HepG2 (cell line): ENCODE results near the gene NUP93. TPM values are rescaled to one million over a fixed set of nuclear protein-coding genes. Genes with fewer than 3 reads are reported as not detected.

Source experiments
- ATAC-seq: fragments of 200-7000 bp; cut with Tn5 transposase; 3 replicates; pipeline ENCODE4 v1.9.1; 2020; ENCODE audit warnings: mild to moderate bottlenecking, moderate library complexity
- BruUV-seq: library from RNA; stranded (reverse); fragments of 400-500 nt; replicated peaks from 2 replicates; lab custom pipeline; 2021; lab: Mats Ljungman, UMichigan
- CTCF ChIA-PET: fragments of 300-600 bp; formaldehyde crosslinking; extraction: SDS; loops from one replicate; lab custom pipeline; 2021; ENCODE audit warnings: low total read pairs, inconsistent platforms, low intra/inter-chr PET ratio; lab: Yijun Ruan, JAX
- POLR2A ChIA-PET: fragments of 350-600 bp; sonication (Branson Sonifier 250); formaldehyde crosslinking; loops from one replicate; lab custom pipeline; 2020; ENCODE audit warnings: antibody characterized with exemption, inconsistent platforms; lab: Yijun Ruan, JAX
- DNase-seq: peaks from one replicate; pipeline ENCODE4 v3.0.0-alpha.2; 2015; ENCODE audit warnings: low spot score
- FAIRE-seq: peaks from 3 replicates; lab custom pipeline; 2011; peaks lifted over from hg19 to GRCh38; lab: Jason Lieb, UNC
- H2AFZ ChIP-seq: one replicate; pipeline ENCODE4 v1.6.1; 2011; ENCODE audit warnings: low read length, inconsistent platforms
- H3K27ac ChIP-seq: fragments of 300-600 bp; 3 replicates; pipeline ENCODE4 v1.8.0; 2011; ENCODE audit warnings: mixed run types, mild to moderate bottlenecking, mixed read lengths, low read length, inconsistent platforms; ENCODE audit not compliant: insufficient read depth; ENCODE audit errors: extremely low read length
- H3K27me3 ChIP-seq, 2 experiments: fragments of 200-600 bp in 1 of 2; 2 replicates in 1 of 2; 3 replicates in 1 of 2; pipeline versions ENCODE4 v1.6.0 to v1.8.0; 2011; ENCODE audit warnings: low read length in 2 of 2, mild to moderate bottlenecking in 2 of 2, moderate library complexity in 2 of 2, inconsistent platforms in 1 of 2; ENCODE audit not compliant: insufficient read depth in 2 of 2, control insufficient read depth in 1 of 2
- H3K36me3 ChIP-seq, 2 experiments: fragments of 200-600 bp in 1 of 2; replicated peaks in 1 of 2; 2 replicates in 1 of 2; 3 replicates in 1 of 2; pipeline versions ENCODE4 v1.5.1 to v1.8.0; 2011; ENCODE audit warnings: low read length in 2 of 2, inconsistent platforms in 1 of 2; ENCODE audit not compliant: insufficient read depth in 2 of 2, control insufficient read depth in 1 of 2
- H3K4me1 ChIP-seq: 2 replicates; pipeline ENCODE4 v1.5.1; 2012; ENCODE audit warnings: low read length, inconsistent platforms; ENCODE audit not compliant: insufficient read depth
- H3K4me2 ChIP-seq: 2 replicates; pipeline ENCODE4 v1.6.0; 2011; ENCODE audit warnings: low read depth, low read length, inconsistent platforms
- H3K4me3 ChIP-seq, 3 experiments: fragments of 200-600 bp in 1 of 3; sonication (generic), shearing (Covaris generic) in 1 of 3; replicated peaks in 1 of 3; 2 replicates each; pipeline ENCODE4 v1.5.1; 2011 to 2016; ENCODE audit warnings: low read length in 3 of 3, inconsistent platforms in 2 of 3, low read depth in 2 of 3, mild to moderate bottlenecking in 2 of 3, control low read depth in 1 of 3, mixed read lengths in 1 of 3; ENCODE audit not compliant: insufficient read depth in 1 of 3
- H3K79me2 ChIP-seq: one replicate; pipeline ENCODE4 v1.6.1; 2011; ENCODE audit warnings: low read length, inconsistent platforms; ENCODE audit not compliant: insufficient read depth
- H3K9ac ChIP-seq: 2 replicates; pipeline ENCODE4 v1.6.0; 2011; ENCODE audit warnings: mild to moderate bottlenecking, low read depth, low read length, inconsistent platforms; ENCODE audit not compliant: insufficient read depth
- H3K9me3 ChIP-seq: 2 replicates; pipeline ENCODE4 v1.5.1; 2012; ENCODE audit warnings: mild to moderate bottlenecking, low read length
- H4K20me1 ChIP-seq: 2 replicates; pipeline ENCODE4 v1.6.0; 2011; ENCODE audit warnings: inconsistent platforms, mild to moderate bottlenecking, low read length, moderate library complexity; ENCODE audit not compliant: insufficient read depth
- BRCA1 ChIP-seq: sonication (generic); formaldehyde crosslinking; IDR thresholded peaks from 2 replicates; pipeline ENCODE4 v1.4.0; 2020; ENCODE audit warnings: missing genetic modification reagents
- ERF ChIP-seq: IDR thresholded peaks from 2 replicates; pipeline ENCODE4 v1.6.1; 2018; ENCODE audit warnings: missing biosample characterization, missing genetic modification reagents
- FOXP1 ChIP-seq, 2 experiments: fragments of 450-650 bp in 1 of 2; IDR thresholded peaks; 2 replicates each; pipeline ENCODE4 v1.6.1; 2017 to 2018; ENCODE audit warnings: antibody characterized with exemption in 1 of 2
- HOXA3 ChIP-seq: sonication (generic); formaldehyde crosslinking; IDR thresholded peaks from 2 replicates; pipeline ENCODE4 v1.5.0; 2020; ENCODE audit warnings: missing genetic modification reagents
- MAFF ChIP-seq: IDR thresholded peaks from 2 replicates; pipeline ENCODE4 v1.6.1; 2011; ENCODE audit warnings: low read depth, low read length, improper control_type of control experiment
- MAFK ChIP-seq, 2 experiments: IDR thresholded peaks in 1 of 2; conservative IDR thresholded peaks in 1 of 2; 2 replicates each; pipeline ENCODE4 v1.6.1; 2011; ENCODE audit warnings: improper control_type of control experiment in 2 of 2, low read length in 2 of 2
- MED13 ChIP-seq: sonication (generic); formaldehyde crosslinking; IDR thresholded peaks from 2 replicates; pipeline ENCODE4 v1.5.0; 2020; ENCODE audit warnings: missing genetic modification reagents
- PHF20 ChIP-seq: sonication (generic); formaldehyde crosslinking; IDR thresholded peaks from 2 replicates; pipeline ENCODE4 v1.5.0; 2020; ENCODE audit warnings: mild to moderate bottlenecking, missing genetic modification reagents
- POLR2AphosphoS2 ChIP-seq: IDR thresholded peaks from 2 replicates; pipeline ENCODE4 v1.6.1; 2011; ENCODE audit warnings: low read depth, low read length, improper control_type of control experiment
- SCMH1 ChIP-seq: sonication (generic); formaldehyde crosslinking; IDR thresholded peaks from 2 replicates; pipeline ENCODE4 v1.9.0; 2021; ENCODE audit warnings: missing genetic modification reagents, mild to moderate bottlenecking, borderline replicate concordance
- ZNF883 ChIP-seq: sonication (generic); formaldehyde crosslinking; IDR thresholded peaks from 2 replicates; pipeline ENCODE4 v1.5.1; 2020; ENCODE audit warnings: mild to moderate bottlenecking, missing genetic modification reagents; ENCODE audit errors: not compliant biosample characterization
- WGBS: methylation state at CpG from one replicate; pipeline ENCODE4 v1.1.6; 2017; ENCODE audit warnings: low lambda C conversion rate; 5-methylcytosine and 5-hydroxymethylcytosine counted together
- in situ Hi-C: cut with HindIII; loops from 2 replicates; pipeline ENCODE4 v1.10.0; 2017; ENCODE audit warnings: low pct_unique_long_range_greater_than_20kb; ENCODE audit not compliant: extremely low pct_ligation_motif_present
- intact Hi-C: fragments of 100-400 bp; cut with micrococcal nuclease; formaldehyde crosslinking; loops from one replicate; pipeline ENCODE4 v1.10.0; 2022; ENCODE audit not compliant: unreplicated experiment
- polyA plus RNA-seq, 8 experiments: library from polyadenylated mRNA; depleted of rRNA in 3 of 8; stranded (reverse) in 7 of 8; unstranded in 1 of 8; fragments of >200 nt; fragmentation: Illumina TruSeq in 4 of 8; extraction: Trizol in 4 of 8; gene quantifications; 2 replicates each; pipeline versions ENCODE4 v1.2.1 to v1.2.3, GENCODE V29; 2011 to 2016; ENCODE audit warnings: low read depth in 4 of 8, missing spikeins in 1 of 8, mixed read lengths in 1 of 8; ENCODE audit not compliant: insufficient read depth in 1 of 8
- total RNA-seq, 5 experiments: library from RNA; depleted of rRNA; stranded (reverse); fragments of >200 nt; fragmentation: Illumina TruSeq; extraction: Trizol; gene quantifications; 2 replicates each; pipeline ENCODE4 v1.2.3, GENCODE V29; 2016; ENCODE audit warnings: low read depth in 1 of 5
- TF ChIP-seq, protein P1 (sequence below): sonication (generic); formaldehyde crosslinking; IDR thresholded peaks from 2 replicates; pipeline ENCODE4 v1.4.0; 2020; ENCODE audit warnings: missing genetic modification reagents, borderline replicate concordance

NUP93 gene
- total and polyA plus RNA-seq, 2 of the 13 experiments (the other 11 are each of a cell fraction or from before 2014, with no cell fraction given): 58.5 to 140 TPM

DNA sequence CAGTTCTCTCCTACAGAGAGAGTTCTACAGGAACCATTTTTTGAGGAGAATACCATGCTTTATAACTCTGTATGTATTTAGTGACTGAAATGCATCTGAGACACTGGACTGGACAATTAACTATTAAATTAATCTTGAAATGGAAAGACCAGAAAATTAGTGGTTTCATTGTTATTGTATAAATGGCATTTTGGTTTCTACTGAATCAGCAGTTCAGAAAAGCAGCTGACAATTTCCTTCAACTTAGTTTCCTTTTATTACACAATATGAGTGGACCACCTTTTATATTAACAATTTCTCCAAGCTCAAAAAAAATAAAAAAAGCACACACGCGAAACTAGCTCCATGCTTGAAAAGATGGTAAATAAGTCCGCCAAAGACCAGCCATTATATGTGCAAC lies 69.0 kb downstream of the NUP93 start:
- H3K4me3 ChIP-seq: no peak overlapping the region
- intact Hi-C loops (no loop called here), in situ Hi-C loops (no loop called here)
- H3K4me1 ChIP-seq: peaks cover 25% of the 10 kb centered on the region
- H2AFZ ChIP-seq: no peak overlapping the region
- H3K27ac ChIP-seq: no peak overlapping the region
- FAIRE-seq: no peak
- 97% methylated on average over 3 of the region's 3 CpGs for WGBS
- DNase-seq: no peak
- POLR2A ChIA-PET: no interaction called here
- H3K9ac ChIP-seq: no peak overlapping the region
- ATAC-seq: no peak
- no TSS peak for BruUV-seq
- H3K79me2 ChIP-seq: no peaks in the 10 kb centered on the region
- CTCF ChIA-PET: no interaction called here
- no peaks in the 10 kb centered on the region for H4K20me1 ChIP-seq
- no peaks in the 10 kb centered on the region for H3K27me3 ChIP-seq
- TF ChIP-seq FOXP1 (IDR thresholded peaks at IDR 0.05): no peak
- no peak for TF ChIP-seq FOXP1 (CRISPR knock-in tag; IDR thresholded peaks at IDR 0.05)
- no peak for TF ChIP-seq ERF
- no peak for TF ChIP-seq ZNF883 (CRISPR knock-in tag)
- no peak for TF ChIP-seq POLR2AphosphoS2
- TF ChIP-seq HOXA3 (CRISPR knock-in tag): no peak
- TF ChIP-seq MAFF: 0 out of 2 replicates have a peak, but pooled peaks have one; percentile 12
- TF ChIP-seq, protein P1, sequence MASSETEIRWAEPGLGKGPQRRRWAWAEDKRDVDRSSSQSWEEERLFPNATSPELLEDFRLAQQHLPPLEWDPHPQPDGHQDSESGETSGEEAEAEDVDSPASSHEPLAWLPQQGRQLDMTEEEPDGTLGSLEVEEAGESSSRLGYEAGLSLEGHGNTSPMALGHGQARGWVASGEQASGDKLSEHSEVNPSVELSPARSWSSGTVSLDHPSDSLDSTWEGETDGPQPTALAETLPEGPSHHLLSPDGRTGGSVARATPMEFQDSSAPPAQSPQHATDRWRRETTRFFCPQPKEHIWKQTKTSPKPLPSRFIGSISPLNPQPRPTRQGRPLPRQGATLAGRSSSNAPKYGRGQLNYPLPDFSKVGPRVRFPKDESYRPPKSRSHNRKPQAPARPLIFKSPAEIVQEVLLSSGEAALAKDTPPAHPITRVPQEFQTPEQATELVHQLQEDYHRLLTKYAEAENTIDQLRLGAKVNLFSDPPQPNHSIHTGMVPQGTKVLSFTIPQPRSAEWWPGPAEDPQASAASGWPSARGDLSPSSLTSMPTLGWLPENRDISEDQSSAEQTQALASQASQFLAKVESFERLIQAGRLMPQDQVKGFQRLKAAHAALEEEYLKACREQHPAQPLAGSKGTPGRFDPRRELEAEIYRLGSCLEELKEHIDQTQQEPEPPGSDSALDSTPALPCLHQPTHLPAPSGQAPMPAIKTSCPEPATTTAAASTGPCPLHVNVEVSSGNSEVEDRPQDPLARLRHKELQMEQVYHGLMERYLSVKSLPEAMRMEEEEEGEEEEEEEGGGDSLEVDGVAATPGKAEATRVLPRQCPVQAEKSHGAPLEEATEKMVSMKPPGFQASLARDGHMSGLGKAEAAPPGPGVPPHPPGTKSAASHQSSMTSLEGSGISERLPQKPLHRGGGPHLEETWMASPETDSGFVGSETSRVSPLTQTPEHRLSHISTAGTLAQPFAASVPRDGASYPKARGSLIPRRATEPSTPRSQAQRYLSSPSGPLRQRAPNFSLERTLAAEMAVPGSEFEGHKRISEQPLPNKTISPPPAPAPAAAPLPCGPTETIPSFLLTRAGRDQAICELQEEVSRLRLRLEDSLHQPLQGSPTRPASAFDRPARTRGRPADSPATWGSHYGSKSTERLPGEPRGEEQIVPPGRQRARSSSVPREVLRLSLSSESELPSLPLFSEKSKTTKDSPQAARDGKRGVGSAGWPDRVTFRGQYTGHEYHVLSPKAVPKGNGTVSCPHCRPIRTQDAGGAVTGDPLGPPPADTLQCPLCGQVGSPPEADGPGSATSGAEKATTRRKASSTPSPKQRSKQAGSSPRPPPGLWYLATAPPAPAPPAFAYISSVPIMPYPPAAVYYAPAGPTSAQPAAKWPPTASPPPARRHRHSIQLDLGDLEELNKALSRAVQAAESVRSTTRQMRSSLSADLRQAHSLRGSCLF (CRISPR knock-in tag): no peak
- no peak for TF ChIP-seq MED13 (CRISPR knock-in tag)
- no peak for TF ChIP-seq BRCA1
- peak; percentile 55 to 59 for TF ChIP-seq MAFK (conservative IDR thresholded peaks at IDR 0.05 in 1 of 2, IDR thresholded peaks at IDR 0.05 in 1 of 2; ENCODE audit: low read length in 2 of 2)
- no peak for TF ChIP-seq PHF20 (CRISPR knock-in tag)
- no peak for TF ChIP-seq SCMH1
- no peak overlapping the region for H3K4me2 ChIP-seq
- peaks cover 1 to 2% of the 10 kb centered on the region in 2 experiments; a peak in 4 of 5 replicates for H3K36me3 ChIP-seq
- H3K9me3 ChIP-seq: no peaks in the 10 kb centered on the region
